SK-N-SH treated with all-trans-retinoic acid at 6 μM for 48 hours (cell line): Measurements from ENCODE around the gene C20orf202.

ENCODE experiments used
- ARNTL ChIP-seq: fragments of 450-650 bp; formaldehyde crosslinking; IDR thresholded peaks from 2 replicates; pipeline ENCODE4 v1.5.0; 2020; ENCODE audit warnings: low read depth, mild to moderate bottlenecking, moderate library complexity, borderline replicate concordance
- RARB ChIP-seq: fragments of 250-450 bp; sonication (Bioruptor Pico); IDR thresholded peaks from 2 replicates; pipeline ENCODE4 v1.8.0; 2021; ENCODE audit warnings: mild to moderate bottlenecking, moderate library complexity
- TSHZ2 ChIP-seq: fragments of 250-450 bp; sonication (Bioruptor Pico); IDR thresholded peaks from 2 replicates; pipeline ENCODE4 v1.5.0; 2020; ENCODE audit warnings: mild to moderate bottlenecking, moderate library complexity

- TF ChIP-seq TSHZ2 (CRISPR knock-in tag) (no peak), RARB (CRISPR knock-in tag) (no peak), ARNTL (CRISPR knock-in tag) (no peak)
These were observed at the start of gene C20orf202 for GRCh38 chr20:1202762-1203504.
